Measurements from ENCODE around the gene ANKRD63. TPM values are rescaled to one million over a fixed set of nuclear protein-coding genes. Genes with fewer than 3 reads are reported as not detected.

ANKRD63 gene
- total and polyA plus RNA-seq, 8 donors = not detected

- H3K27me3 ChIP-seq = no peaks in the 10 kb centered on the region
- ATAC-seq (no peak), DNase-seq (no peak)
- H3K4me1 ChIP-seq = peaks cover 15 to 51% of the 10 kb centered on the region in 2 donors
- peaks cover 0 to 8% of the 10 kb centered on the region in 2 donors for H3K36me3 ChIP-seq
- TF ChIP-seq CTCF (IDR thresholded peaks at IDR 0.05) = no peak
- peak overlapping the region; percentile 21 to 86 for H3K4me3 ChIP-seq
- H3K27ac ChIP-seq = peak overlapping the region; percentile 36 to 54
- intact Hi-C loops (cut with DNase I) = no loop called here
- no peaks in the 10 kb centered on the region for H3K9me3 ChIP-seq
Measured at GRCh38 chr15:40322531-40323238, 39.8 kb upstream of the ANKRD63 start.

- intact Hi-C loops (cut with DNase I) = no loop called here
- peak in 1 of 4 donors; percentile 68 for DNase-seq
- peak; percentile 37 for ATAC-seq
- TF ChIP-seq CTCF (IDR thresholded peaks at IDR 0.05) = peak; percentile 93 to 94
- no peaks in the 10 kb centered on the region for H3K9me3 ChIP-seq
- no peak overlapping the region for H3K4me3 ChIP-seq
- H3K4me1 ChIP-seq = peaks cover 15 to 34% of the 10 kb centered on the region in 2 donors
- no peaks in the 10 kb centered on the region for H3K36me3 ChIP-seq
- H3K27me3 ChIP-seq = no peaks in the 10 kb centered on the region
- no peak overlapping the region for H3K27ac ChIP-seq
Measured at GRCh38 chr15:40320931-40321371, 38.1 kb upstream of the ANKRD63 start.

GRCh38 chr15:40320409-40320808 lies 37.5 kb upstream of the ANKRD63 start:
- intact Hi-C loops (cut with DNase I) = no loop called here
- Histone ChIP-seq H3K4me3 (no peak overlapping the region), H3K9me3 (no peaks in the 10 kb centered on the region), H3K36me3 (no peaks in the 10 kb centered on the region), H3K27me3 (no peaks in the 10 kb centered on the region), H3K4me1 (peaks cover 9 to 28% of the 10 kb centered on the region in 2 donors), H3K27ac (no peak overlapping the region)
- no peak for ATAC-seq
- TF ChIP-seq CTCF (IDR thresholded peaks at IDR 0.05) = no peak
- DNase-seq = peak in 1 of 4 donors; percentile 6

GRCh38 chr15:40317580-40317979 lies 34.7 kb upstream of the ANKRD63 start:
- Histone ChIP-seq H3K4me3 (no peak overlapping the region), H3K4me1 (peaks cover 5 to 17% of the 10 kb centered on the region in 2 donors), H3K36me3 (no peaks in the 10 kb centered on the region), H3K27ac (no peak overlapping the region), H3K27me3 (no peaks in the 10 kb centered on the region), H3K9me3 (no peaks in the 10 kb centered on the region)
- no peak for TF ChIP-seq CTCF (IDR thresholded peaks at IDR 0.05)
- no peak for ATAC-seq
- intact Hi-C loops (cut with DNase I) = no loop called here
- DNase-seq = no peak

- H3K27me3 ChIP-seq = no peaks in the 10 kb centered on the region
- peaks cover 5 to 16% of the 10 kb centered on the region in 2 donors for H3K4me1 ChIP-seq
- H3K9me3 ChIP-seq = no peaks in the 10 kb centered on the region
- no peak for ATAC-seq
- no peaks in the 10 kb centered on the region for H3K36me3 ChIP-seq
- H3K4me3 ChIP-seq = no peak overlapping the region
- TF ChIP-seq CTCF (IDR thresholded peaks at IDR 0.05) = no peak
- H3K27ac ChIP-seq = no peak overlapping the region
- intact Hi-C loops (cut with DNase I) = no loop called here
- DNase-seq = no peak
Measured at GRCh38 chr15:40316931-40317330, 34.1 kb upstream of the ANKRD63 start.

Data from left lung (tissue), 10 donors.